ENCODE measurements around the gene CRTAC1.

CRTAC1 gene

DNA sequence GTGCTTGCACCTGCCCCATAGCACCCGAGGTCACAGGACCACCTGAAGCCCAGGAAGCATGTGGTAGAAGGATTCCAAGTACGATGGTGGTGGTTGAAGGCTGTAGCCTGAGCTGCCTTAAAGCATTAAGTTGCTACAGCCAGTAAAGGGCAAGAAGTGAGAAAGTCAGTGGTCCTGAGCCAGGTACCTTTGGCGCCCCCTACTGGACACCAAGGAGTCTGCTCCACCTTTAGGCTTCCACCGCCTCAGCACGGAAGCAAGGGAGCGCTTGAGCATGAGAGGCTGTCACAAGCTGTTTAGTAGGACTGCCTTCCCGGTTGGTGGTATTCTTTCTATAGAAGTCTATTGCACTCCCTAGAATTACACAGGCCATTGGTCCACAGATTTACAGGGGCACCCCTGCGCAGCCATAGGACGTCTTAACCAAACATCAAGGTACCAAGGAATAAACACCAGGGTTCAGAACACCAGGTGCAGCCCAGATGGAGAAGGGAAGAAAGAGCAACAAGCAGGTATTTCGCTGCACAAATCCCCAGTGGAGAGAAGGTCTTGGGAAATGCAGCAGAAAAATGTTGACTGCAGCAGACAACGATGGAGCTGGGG is 2.2 kb downstream of the CRTAC1 start:
- peak; percentile 25 for DNase-seq

- no peak for DNase-seq
Measured at GRCh38 chr10:98023024-98023423, 7.4 kb downstream of the CRTAC1 start.

- no peak for DNase-seq
Measured at GRCh38 chr10:98020784-98021183, 9.6 kb downstream of the CRTAC1 start.

DNA sequence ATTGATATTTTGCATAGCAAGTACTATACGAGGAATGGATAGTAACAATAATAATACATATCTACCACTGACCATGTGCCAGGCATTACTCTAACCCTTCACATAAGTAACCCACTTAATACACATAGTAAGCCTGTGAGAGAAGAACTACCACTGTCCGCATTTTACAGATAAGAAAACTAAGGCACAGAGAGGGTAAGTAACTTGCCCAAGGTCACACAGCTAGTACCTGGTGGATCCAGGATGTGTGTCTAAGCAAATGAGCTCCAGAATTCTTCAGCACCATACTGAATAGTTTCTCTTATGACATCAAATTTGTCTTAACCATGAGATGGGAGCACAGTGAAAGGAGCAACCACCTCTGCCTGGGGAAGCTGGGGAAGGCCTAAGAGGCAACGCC is 10.2 kb downstream of the CRTAC1 start:
- no peak for DNase-seq

DNA sequence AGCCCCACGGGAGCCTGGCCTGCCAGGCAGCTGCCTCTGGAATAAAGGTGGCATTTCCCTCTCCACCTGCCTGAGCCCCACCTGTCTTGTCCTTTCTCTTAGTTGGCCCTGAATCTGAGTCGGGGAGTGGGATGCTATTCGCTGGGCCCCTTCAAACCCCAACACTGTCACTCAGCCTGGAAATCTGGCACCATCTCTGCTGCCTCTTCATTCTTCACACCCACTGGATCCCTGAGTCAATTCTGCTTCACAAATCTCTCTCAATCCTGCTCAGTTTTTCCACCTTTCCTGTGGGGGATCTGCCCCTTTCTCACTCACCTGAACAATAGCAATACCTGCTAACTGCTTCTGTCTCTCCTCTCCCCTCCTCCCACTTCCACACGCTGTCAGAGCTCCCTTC is 10.6 kb downstream of the CRTAC1 start:
- no peak for DNase-seq

DNA sequence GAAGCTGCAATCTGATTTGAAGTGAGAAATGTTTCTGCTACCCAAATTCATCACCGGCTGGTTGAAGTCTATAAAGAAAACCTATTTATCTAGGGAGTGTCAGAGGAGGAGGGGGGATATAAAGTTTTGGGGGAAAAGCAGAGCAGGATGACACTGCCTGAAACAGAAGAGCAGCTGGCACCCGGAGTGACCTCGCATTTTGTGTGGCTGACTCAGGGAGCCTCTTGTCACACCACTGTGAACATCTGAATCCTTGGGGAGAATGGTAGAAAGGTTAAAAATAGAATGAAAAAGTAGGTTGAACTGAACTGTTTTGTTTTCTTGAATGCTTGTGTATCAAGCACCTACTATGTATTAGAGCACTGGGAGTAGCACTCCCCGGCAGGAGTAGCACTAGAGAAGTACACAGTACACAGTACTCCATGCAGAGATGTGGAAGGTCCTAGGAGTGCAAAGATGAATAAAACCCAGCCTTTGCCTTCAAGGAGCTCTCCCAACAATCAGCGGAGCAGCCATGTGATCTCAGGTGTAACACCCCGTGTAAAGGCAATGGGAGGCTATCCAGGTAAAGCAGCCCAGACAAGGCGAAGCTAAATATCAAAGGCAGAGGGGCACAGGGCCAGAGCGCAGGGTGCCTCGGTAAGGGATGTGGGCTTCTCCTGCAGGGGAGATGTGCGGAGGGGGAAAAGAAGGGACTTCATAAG is 13.5 kb downstream of the CRTAC1 start:
- DNase-seq = no peak

DNA sequence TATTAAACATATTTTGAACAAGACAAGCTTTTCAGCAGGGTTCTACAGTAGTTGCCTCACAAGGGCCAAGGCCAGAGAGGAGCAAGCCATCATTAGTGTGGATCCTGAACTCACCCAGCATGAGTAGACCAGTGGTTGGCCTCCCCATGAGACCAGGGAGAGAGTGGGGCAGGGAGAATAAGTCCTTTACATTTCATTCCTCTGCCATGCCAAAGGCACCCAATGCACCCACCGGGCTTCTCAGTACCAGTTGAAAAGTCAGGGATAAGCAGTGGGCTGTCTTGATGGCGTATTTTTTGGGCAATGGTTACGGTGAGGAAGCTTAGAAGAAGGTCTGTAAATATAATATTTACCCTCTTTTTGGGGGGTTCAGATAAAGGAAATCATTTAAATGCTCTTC is 16.6 kb downstream of the CRTAC1 start:
- DNase-seq = no peak

DNA sequence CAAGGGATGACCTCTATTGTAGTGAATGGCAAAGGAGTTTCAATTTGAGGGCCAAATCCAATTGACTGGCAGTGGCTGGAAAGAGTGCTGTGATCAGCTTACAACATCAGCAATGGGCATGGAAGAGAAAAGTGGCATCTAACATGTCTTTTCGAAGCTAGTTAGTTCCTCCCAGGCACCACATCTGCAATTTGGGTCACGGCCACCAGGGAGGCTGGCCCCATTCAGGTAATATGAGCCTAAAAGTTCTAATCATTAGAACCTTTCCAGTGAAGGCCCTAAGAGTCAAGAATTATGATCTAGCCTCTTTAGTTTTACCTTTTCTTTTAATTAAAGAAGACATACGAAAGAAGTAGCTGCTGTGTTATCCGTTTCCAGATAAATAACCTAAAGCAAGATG is 17.3 kb downstream of the CRTAC1 start:
- no peak for DNase-seq

- no peak for DNase-seq
Measured at GRCh38 chr10:98012644-98013043, 17.8 kb downstream of the CRTAC1 start.

DNA sequence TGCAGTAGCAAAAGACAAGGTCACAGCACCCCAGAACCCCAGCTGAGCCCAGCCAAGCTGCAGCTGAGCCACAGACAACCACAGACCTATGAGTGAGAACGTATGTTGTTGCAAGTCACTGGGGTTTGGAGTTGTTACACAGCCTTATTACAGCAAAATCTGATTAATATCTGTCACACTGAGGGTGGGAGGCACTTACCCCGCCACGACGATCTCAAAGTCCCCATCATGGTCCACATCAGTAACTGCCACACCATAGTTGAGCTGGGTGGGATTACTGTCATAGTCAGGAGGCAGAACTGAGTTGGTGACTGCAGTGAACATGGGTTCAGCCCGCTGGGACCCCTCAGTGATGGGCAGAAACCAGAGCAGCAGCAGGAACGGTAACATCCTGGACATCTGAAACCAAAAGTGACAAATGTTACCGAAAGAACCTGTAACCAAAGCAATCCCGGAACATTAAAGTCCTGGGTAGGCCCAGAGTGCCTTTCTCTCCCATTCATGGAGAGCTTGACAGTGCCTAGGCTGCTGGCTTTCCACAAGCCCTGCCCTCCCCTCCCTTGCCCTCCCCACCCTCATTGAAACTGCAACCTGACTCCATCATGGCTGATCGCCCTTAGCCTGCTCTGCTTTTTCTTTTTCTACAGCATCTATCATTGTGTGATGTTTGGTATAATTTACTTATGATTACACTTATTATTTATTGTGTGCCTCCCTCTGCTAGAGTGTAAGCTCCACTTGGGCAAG is 19.3 kb downstream of the CRTAC1 start:
- DNase-seq = no peak

DNA sequence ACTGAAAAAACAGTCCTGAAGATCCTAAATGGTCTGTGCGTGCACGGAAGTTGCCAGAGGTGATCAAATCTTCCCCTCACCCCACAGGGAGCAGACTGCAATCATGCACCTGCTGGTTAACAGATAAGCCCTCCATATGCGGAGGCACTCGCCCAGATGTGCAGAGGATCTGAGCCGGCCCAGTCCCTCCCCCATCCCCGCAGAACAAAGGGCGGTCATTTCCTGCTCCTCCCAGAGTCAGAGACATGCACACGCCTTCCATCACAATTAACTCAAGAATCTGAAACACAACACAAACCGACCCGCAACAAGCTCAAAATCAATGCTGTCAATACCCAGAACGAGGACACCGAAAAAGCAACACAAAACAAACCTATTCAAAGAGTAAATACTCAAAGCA is 24.2 kb downstream of the CRTAC1 start:
- no peak for DNase-seq

- DNase-seq = no peak
Measured at GRCh38 chr10:98001736-98002135, 28.7 kb downstream of the CRTAC1 start.

DNA sequence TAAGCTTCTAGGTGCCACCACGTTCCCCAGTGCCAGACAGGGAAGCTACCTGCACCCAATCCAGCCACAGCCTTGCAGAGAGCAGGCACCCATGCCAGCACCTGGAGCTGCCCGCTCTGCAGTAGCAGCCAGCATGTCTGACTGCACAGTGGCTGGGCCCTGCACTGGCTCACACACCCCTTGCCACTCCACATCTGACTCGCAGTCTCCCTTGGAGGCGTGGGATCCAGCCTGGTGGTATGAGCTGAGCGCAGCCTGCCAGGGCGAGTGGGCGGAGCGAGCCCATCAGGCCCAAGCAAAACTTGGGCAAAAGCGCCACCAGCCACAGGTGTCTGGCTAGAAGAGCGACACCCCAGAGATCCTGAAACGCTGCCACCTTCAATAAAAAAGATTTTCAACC is 30.1 kb downstream of the CRTAC1 start:
- no peak for DNase-seq

- no peak for DNase-seq
Measured at GRCh38 chr10:97999923-98000248, 30.5 kb downstream of the CRTAC1 start.

GRCh38 chr10:97999066-97999922 is 31.1 kb downstream of the CRTAC1 start:
- no peak for DNase-seq

DNA sequence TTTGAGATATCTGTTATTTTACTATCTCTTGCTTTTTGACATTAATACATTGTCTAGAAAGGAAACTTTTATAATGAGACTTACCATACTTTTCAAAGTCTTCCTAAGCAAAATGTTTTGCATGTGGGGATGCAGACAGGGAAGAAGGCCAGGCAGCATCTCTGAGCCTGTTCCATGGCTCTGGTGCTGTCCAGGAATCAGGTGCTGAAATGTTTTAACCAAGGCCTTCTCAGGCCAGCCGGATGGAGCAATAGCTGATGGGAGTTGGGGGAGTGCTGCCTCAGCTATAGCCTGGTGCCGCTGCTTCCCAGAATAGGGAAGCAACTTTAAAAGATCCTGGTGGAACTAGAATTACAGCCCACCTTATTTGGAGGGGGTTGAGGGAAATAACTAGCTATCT is 38.5 kb downstream of the CRTAC1 start:
- no peak for DNase-seq

DNA sequence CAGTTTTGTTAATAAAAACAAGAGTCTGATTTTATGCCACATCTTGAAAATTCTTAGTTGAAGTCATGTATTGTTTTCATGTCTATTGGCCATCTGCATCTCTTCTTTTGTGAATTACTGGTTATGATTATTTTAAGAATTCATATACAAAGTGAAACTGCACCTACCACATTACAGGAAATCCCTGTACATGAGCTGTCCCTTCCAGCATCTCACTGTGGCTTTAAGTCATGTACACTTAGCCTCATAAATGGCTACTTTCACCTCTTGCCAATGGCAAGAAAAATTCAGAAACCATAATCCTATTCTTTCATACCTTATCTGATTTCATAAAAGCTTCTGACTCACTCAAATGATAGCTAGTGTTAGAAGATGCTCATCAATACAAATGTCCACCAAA is 48.6 kb downstream of the CRTAC1 start:
- DNase-seq = no peak

GRCh38 chr10:97977673-97978072 is 52.7 kb downstream of the CRTAC1 start:
- DNase-seq = no peak

- no peak for DNase-seq
Measured at GRCh38 chr10:97975598-97975997, 54.8 kb downstream of the CRTAC1 start.

GRCh38 chr10:97974526-97975525 is 55.6 kb downstream of the CRTAC1 start:
- no peak for DNase-seq

DNA sequence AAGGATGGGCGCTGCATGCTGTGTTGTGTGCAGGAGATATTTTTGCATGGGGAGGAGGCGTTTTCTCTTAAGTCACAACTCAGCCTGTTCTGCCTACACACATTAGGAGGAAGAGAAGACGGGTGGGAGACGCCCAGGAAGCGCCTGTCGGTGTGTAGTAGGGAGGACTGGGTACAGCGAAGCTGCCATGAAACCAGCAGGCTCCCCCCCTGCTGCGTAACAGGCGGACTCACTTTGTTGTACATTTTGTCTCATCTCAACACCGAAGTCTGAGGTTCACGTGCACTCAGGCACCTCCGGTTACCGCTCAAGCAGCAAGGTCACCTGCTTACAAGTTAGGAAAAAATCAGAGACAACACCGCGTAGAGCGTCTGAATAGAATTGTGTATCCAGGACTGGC is 56.3 kb downstream of the CRTAC1 start:
- no peak for DNase-seq

GRCh38 chr10:97969538-97970079 is 60.8 kb downstream of the CRTAC1 start:
- no peak for DNase-seq
